PC-3 (cell line): Measurements from ENCODE around the gene TNFRSF9. TPM values are rescaled to one million over a fixed set of nuclear protein-coding genes. Genes with fewer than 3 reads are reported as not detected.

Experiments
- ATAC-seq: fragments of 200-7000 bp; cut with Tn5 transposase; 2 replicates; pipeline ENCODE4 v1.9.1; 2020; ENCODE audit warnings: mild to moderate bottlenecking, moderate library complexity
- BruUV-seq: library from RNA; stranded (reverse); fragments of 400-500 nt; replicated peaks from 2 replicates; lab custom pipeline; 2021; lab: Mats Ljungman, UMichigan
- CTCF ChIA-PET: fragments of 300-600 bp; sonication (Branson Sonifier 250); formaldehyde crosslinking; loops from one replicate; lab custom pipeline; 2022; ENCODE audit warnings: antibody characterized with exemption; lab: Charles Lee
- POLR2A ChIA-PET: fragments of 300-600 bp; sonication (Branson Sonifier 250); formaldehyde crosslinking; loops from one replicate; lab custom pipeline; 2022; ENCODE audit warnings: antibody characterized with exemption; ENCODE audit not compliant: unreplicated experiment; lab: Charles Lee
- DNase-seq: peaks from one replicate; pipeline ENCODE4 v3.0.0-alpha.2; 2015
- H2AFZ ChIP-seq: fragments of 300-600 bp; sonication (generic); 2 replicates; pipeline ENCODE4 v1.6.0; 2016; ENCODE audit warnings: antibody characterized with exemption, low read length
- H3F3A ChIP-seq: fragments of 300-600 bp; sonication (generic); one replicate; pipeline ENCODE4 v1.6.0; 2017; ENCODE audit warnings: antibody characterized with exemption, low read length, control low read depth, mild to moderate bottlenecking; ENCODE audit not compliant: unreplicated experiment
- H3K27ac ChIP-seq: fragments of 300-600 bp; sonication (generic); 2 replicates; pipeline ENCODE4 v1.5.1; 2016; ENCODE audit warnings: mild to moderate bottlenecking, low read length
- H3K27me3 ChIP-seq: fragments of 300-600 bp; sonication (generic); 2 replicates; pipeline ENCODE4 v1.6.1; 2016; ENCODE audit warnings: low read length, mixed read lengths
- H3K36me3 ChIP-seq: fragments of 300-600 bp; sonication (generic); 2 replicates; pipeline ENCODE4 v1.6.1; 2016; ENCODE audit warnings: low read depth, mixed run types, low read length, mixed read lengths
- H3K4me1 ChIP-seq: fragments of 300-600 bp; sonication (generic); 2 replicates; pipeline ENCODE4 v1.5.1; 2016; ENCODE audit warnings: low read length; ENCODE audit not compliant: insufficient read depth
- H3K4me2 ChIP-seq: fragments of 300-600 bp; sonication (generic); 2 replicates; pipeline ENCODE4 v1.6.0; 2016; ENCODE audit warnings: low read length
- H3K4me3 ChIP-seq: fragments of 300-600 bp; sonication (generic); 2 replicates; pipeline ENCODE4 v1.5.1; 2016; ENCODE audit warnings: mild to moderate bottlenecking, low read length, mixed read lengths
- H3K79me2 ChIP-seq: fragments of 300-600 bp; sonication (generic); 2 replicates; pipeline ENCODE4 v1.6.1; 2017; ENCODE audit warnings: low read length, mixed read lengths
- H3K9ac ChIP-seq: fragments of 300-600 bp; sonication (generic); 2 replicates; pipeline ENCODE4 v1.6.0; 2016; ENCODE audit warnings: mild to moderate bottlenecking, low read length
- H3K9me2 ChIP-seq: fragments of 300-600 bp; sonication (generic); replicated peaks from 2 replicates; pipeline ENCODE4 v1.6.1; 2016; ENCODE audit warnings: mixed run types, low read length, mixed read lengths
- H3K9me3 ChIP-seq: fragments of 300-600 bp; sonication (generic); 2 replicates; pipeline ENCODE4 v1.6.1; 2016; ENCODE audit warnings: low read length, mixed read lengths
- H4K20me1 ChIP-seq: fragments of 300-600 bp; sonication (generic); 2 replicates; pipeline ENCODE4 v1.6.1; 2016; ENCODE audit warnings: low read length, mixed read lengths
- CTCF ChIP-seq: fragments of 300-600 bp; sonication (generic); conservative IDR thresholded peaks from 2 replicates; pipeline ENCODE4 v1.5.1; 2017; ENCODE audit warnings: antibody characterized with exemption, low read depth, mild to moderate bottlenecking, low read length
- EZH2 ChIP-seq: fragments of 300-600 bp; sonication (generic); IDR thresholded peaks from one replicate; pipeline ENCODE4 v1.6.1; 2017; ENCODE audit warnings: antibody characterized with exemption, mild to moderate bottlenecking, low read length; ENCODE audit not compliant: unreplicated experiment
- EZH2phosphoT487 ChIP-seq: fragments of 300-600 bp; sonication (generic); IDR thresholded peaks from 2 replicates; pipeline ENCODE4 v1.6.1; 2018; ENCODE audit warnings: mild to moderate bottlenecking, antibody characterized with exemption, low read length, borderline replicate concordance
- intact Hi-C: fragments of 100-400 bp; cut with micrococcal nuclease; formaldehyde crosslinking; loops from 2 replicates; pipeline ENCODE4 v1.9.0; 2023
- total RNA-seq: library from RNA; depleted of rRNA; stranded (reverse); fragments of >200 nt; gene quantifications from 2 replicates; pipeline ENCODE4 v1.2.3, GENCODE V29; 2014

TNFRSF9 gene
- total RNA-seq, 1 experiment from 2014 or later: 0.04 TPM

- Histone ChIP-seq H4K20me1 (no peaks in the 10 kb centered on the region), H3K4me3 (peak overlapping the region; percentile 91), H3K4me1 (peaks cover 13% of the 10 kb centered on the region), H3K9ac (no peak overlapping the region), H3K27ac (no peak overlapping the region), H3K79me2 (peaks cover 46% of the 10 kb centered on the region), H3F3A (no peaks in the 10 kb centered on the region), H3K36me3 (peaks cover 8% of the 10 kb centered on the region; the same call in 1 of the 2 replicates), H2AFZ (no peak overlapping the region), H3K27me3 (no peaks in the 10 kb centered on the region), H3K9me2 (no peaks in the 10 kb centered on the region), H3K9me3 (no peaks in the 10 kb centered on the region), H3K4me2 (peak overlapping the region; percentile 93)
- TF ChIP-seq CTCF: no peak
- no peak for TF ChIP-seq EZH2
- TF ChIP-seq EZH2phosphoT487: no peak
- DNase-seq (no peak), ATAC-seq (no peak)
- POLR2A ChIA-PET: no interaction called here
- no TSS peak for BruUV-seq
- CTCF ChIA-PET: no interaction called here
- intact Hi-C loops: loop anchor here (10.0 kb wide), 1 partner anchor 295 kb away; no protein-coding TSS in a partner anchor
Observed at GRCh38 chr1:7960165-7960564, 19.5 kb upstream of the TNFRSF9 start.

DNA sequence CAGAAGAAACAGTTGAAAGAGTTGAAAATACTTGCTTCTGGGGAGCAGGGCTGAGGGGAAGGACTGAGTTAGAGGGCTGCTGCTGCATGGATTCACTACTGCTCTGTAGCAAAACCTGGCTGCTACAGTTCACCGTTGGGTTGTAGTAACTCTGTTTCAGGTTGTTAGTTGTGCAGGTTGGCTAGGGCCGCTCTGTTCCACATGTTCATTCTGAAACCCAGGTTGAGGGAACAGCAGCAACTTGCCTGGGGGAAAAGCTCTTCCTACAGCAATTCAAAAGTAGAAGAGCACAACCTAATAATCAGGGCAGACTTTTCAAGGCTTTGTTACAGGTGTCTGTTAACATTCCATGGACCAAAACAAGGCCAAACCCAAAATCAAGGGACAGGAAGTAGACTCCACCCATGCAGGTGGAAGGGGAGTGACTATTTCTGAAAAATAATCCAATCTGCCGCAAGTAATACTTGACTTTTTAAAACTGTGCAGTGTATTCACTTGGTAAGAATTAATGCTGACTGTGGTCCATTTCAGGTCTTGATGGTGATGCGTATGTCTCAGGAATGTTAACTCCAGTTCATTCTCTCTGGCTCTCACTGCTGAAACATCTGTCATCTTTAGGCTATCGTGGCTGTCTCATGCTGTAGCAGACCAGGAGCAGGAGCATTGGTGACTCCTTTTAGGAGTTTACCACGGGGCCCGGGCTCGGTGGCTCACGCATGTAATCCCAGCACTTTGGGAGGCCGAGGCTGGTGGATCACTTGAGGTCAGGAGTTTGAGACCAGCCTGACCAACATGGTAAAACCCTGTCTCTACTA, 15.8 kb upstream of the TNFRSF9 start:
- BruUV-seq: no TSS peak
- Histone ChIP-seq H3K79me2 (peaks cover 11% of the 10 kb centered on the region), H2AFZ (no peak overlapping the region), H3K27ac (no peak overlapping the region), H3K9ac (no peak overlapping the region), H3K4me1 (peaks cover 4% of the 10 kb centered on the region; the same call in 1 of the 2 replicates), H3K9me3 (no peaks in the 10 kb centered on the region), H4K20me1 (no peaks in the 10 kb centered on the region), H3K4me3 (no peak overlapping the region), H3K27me3 (no peaks in the 10 kb centered on the region), H3K36me3 (no peaks in the 10 kb centered on the region), H3F3A (no peaks in the 10 kb centered on the region), H3K9me2 (no peaks in the 10 kb centered on the region), H3K4me2 (no peak overlapping the region)
- ATAC-seq (no peak), DNase-seq (no peak)
- CTCF ChIA-PET: no interaction called here
- intact Hi-C loops: no loop called here
- POLR2A ChIA-PET: no interaction called here
- TF ChIP-seq EZH2: no peak
- TF ChIP-seq CTCF: no peak
- TF ChIP-seq EZH2phosphoT487: no peak

DNA sequence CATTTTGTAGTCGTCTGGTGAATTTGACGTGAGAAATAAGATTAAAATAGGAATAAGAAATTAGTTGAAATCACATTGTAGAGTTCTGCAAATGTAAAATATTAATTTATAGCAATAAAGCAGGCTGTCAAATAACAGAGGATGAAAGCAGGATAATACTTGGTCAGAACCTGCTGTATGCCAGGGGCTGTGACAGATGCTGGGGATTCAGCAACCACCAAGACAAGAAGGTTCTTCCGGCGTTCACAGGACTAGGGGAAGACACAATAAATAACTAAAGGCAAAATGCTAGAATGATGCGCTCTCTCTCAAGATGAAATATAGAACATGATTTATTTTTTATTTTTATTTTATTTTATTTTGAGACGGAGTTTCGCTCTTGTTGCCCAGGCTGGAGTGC, 14.0 kb upstream of the TNFRSF9 start:
- no peak overlapping the region for H3K27ac ChIP-seq
- CTCF ChIA-PET: no interaction called here

More for the DNA sequence above, 14.0 kb upstream of the TNFRSF9 start:
- Histone ChIP-seq H3K9ac (no peak overlapping the region), H3K9me3 (no peaks in the 10 kb centered on the region), H3K79me2 (no peaks in the 10 kb centered on the region), H3K4me1 (no peaks in the 10 kb centered on the region), H3F3A (no peaks in the 10 kb centered on the region), H3K9me2 (no peaks in the 10 kb centered on the region), H3K4me2 (no peak overlapping the region), H3K36me3 (no peaks in the 10 kb centered on the region), H3K4me3 (no peak overlapping the region), H3K27me3 (no peaks in the 10 kb centered on the region), H4K20me1 (no peaks in the 10 kb centered on the region), H2AFZ (no peak overlapping the region)
- DNase-seq: no peak
- intact Hi-C loops: no loop called here
- ATAC-seq: no peak
- POLR2A ChIA-PET: no interaction called here
- BruUV-seq: no TSS peak
- TF ChIP-seq EZH2 (no peak), EZH2phosphoT487 (no peak), CTCF (no peak)
